H9 (cell line): ENCODE measurements around the gene TPM2. TPM values are rescaled to one million over a fixed set of nuclear protein-coding genes. Genes with fewer than 3 reads are reported as not detected.

ENCODE experiments used
- DNase-seq: peaks from one replicate; pipeline ENCODE4 v3.0.0-alpha.2; 2017
- H2AFZ ChIP-seq: one replicate; pipeline ENCODE4 v1.6.1; 2013; ENCODE audit warnings: mild to moderate bottlenecking, low read length, control low read depth, moderate library complexity
- H2AK5ac ChIP-seq: 2 replicates; pipeline ENCODE4 v1.6.1; 2013; ENCODE audit warnings: low read length, control low read depth, mixed read lengths; ENCODE audit not compliant: insufficient read length
- H2BK120ac ChIP-seq: one replicate; pipeline ENCODE4 v1.6.1; 2013; ENCODE audit warnings: low read depth, mild to moderate bottlenecking, low read length, control low read depth, inconsistent platforms; ENCODE audit not compliant: poor library complexity, severe bottlenecking
- H2BK12ac ChIP-seq: 2 replicates; pipeline ENCODE4 v1.6.1; 2013; ENCODE audit warnings: low read length, control low read depth, mixed read lengths, low read depth; ENCODE audit not compliant: insufficient read length
- H2BK15ac ChIP-seq: 2 replicates; pipeline ENCODE4 v1.6.1; 2013; ENCODE audit warnings: low read depth, low read length, control low read depth
- H2BK20ac ChIP-seq: one replicate; pipeline ENCODE4 v1.6.1; 2013; ENCODE audit warnings: low read depth, mild to moderate bottlenecking, low read length, control low read depth, inconsistent platforms; ENCODE audit not compliant: poor library complexity, severe bottlenecking
- H2BK5ac ChIP-seq: 2 replicates; pipeline ENCODE4 v1.6.1; 2013; ENCODE audit warnings: low read length, control low read depth, mixed read lengths; ENCODE audit not compliant: insufficient read length
- H3K14ac ChIP-seq: 2 replicates; pipeline ENCODE4 v1.6.1; 2013; ENCODE audit warnings: low read length, control low read depth; ENCODE audit not compliant: insufficient read depth
- H3K18ac ChIP-seq: 2 replicates; pipeline ENCODE4 v1.6.1; 2013; ENCODE audit warnings: low read depth, mild to moderate bottlenecking, mixed read lengths, low read length, control low read depth; ENCODE audit not compliant: insufficient read length
- H3K23ac ChIP-seq: 2 replicates; pipeline ENCODE4 v1.6.1; 2013; ENCODE audit warnings: low read length, control low read depth, mixed read lengths, low read depth; ENCODE audit not compliant: insufficient read length
- H3K23me2 ChIP-seq: 2 replicates; pipeline ENCODE4 v1.6.1; 2013; ENCODE audit warnings: low read depth, mild to moderate bottlenecking, mixed read lengths, low read length, control low read depth; ENCODE audit not compliant: insufficient read length, poor library complexity, severe bottlenecking
- H3K27ac ChIP-seq: 2 replicates; pipeline ENCODE4 v1.5.1; 2013; ENCODE audit warnings: low read length, control low read depth, mixed read lengths, low read depth; ENCODE audit not compliant: insufficient read length
- H3K27me3 ChIP-seq: 2 replicates; pipeline ENCODE4 v1.6.1; 2013; ENCODE audit warnings: low read length, control low read depth, inconsistent platforms; ENCODE audit not compliant: insufficient read depth
- H3K4ac ChIP-seq: 2 replicates; pipeline ENCODE4 v1.6.1; 2013; ENCODE audit warnings: low read depth, mild to moderate bottlenecking, control low read depth, inconsistent platforms, low read length, moderate library complexity
- H3K4me1 ChIP-seq: 2 replicates; pipeline ENCODE4 v1.6.1; 2013; ENCODE audit warnings: low read length, control low read depth, inconsistent platforms; ENCODE audit not compliant: insufficient read depth
- H3K4me2 ChIP-seq: 2 replicates; pipeline ENCODE4 v1.6.1; 2013; ENCODE audit warnings: low read length, control low read depth, mixed read lengths; ENCODE audit not compliant: insufficient read length, insufficient read depth
- H3K56ac ChIP-seq: 2 replicates; pipeline ENCODE4 v1.6.1; 2013; ENCODE audit warnings: low read depth, mild to moderate bottlenecking, mixed read lengths, low read length, control low read depth; ENCODE audit not compliant: insufficient read length
- H3K79me1 ChIP-seq: 2 replicates; pipeline ENCODE4 v1.6.1; 2013; ENCODE audit warnings: low read depth, mild to moderate bottlenecking, moderate library complexity, low read length, control low read depth, inconsistent platforms; ENCODE audit not compliant: insufficient read depth, poor library complexity, severe bottlenecking
- H3K79me2 ChIP-seq: 2 replicates; pipeline ENCODE4 v1.6.1; 2013; ENCODE audit warnings: low read length, control low read depth, inconsistent platforms; ENCODE audit not compliant: insufficient read depth
- H3K9ac ChIP-seq: 2 replicates; pipeline ENCODE4 v1.6.1; 2013; ENCODE audit warnings: low read length, control low read depth, mixed read lengths; ENCODE audit not compliant: insufficient read length; ENCODE audit errors: extremely low read depth
- H3K9me3 ChIP-seq: one replicate; pipeline ENCODE4 v1.6.1; 2013; ENCODE audit warnings: low read depth, low read length, inconsistent platforms; ENCODE audit not compliant: control insufficient read depth
- H3T11ph ChIP-seq: one replicate; pipeline ENCODE4 v1.6.1; 2013; ENCODE audit warnings: mild to moderate bottlenecking, low read length, control low read depth, inconsistent platforms
- H4K20me1 ChIP-seq: one replicate; pipeline ENCODE4 v1.6.1; 2013; ENCODE audit not compliant: control insufficient read depth, insufficient read length, insufficient read depth
- H4K5ac ChIP-seq: 2 replicates; pipeline ENCODE4 v1.6.1; 2013; ENCODE audit warnings: low read depth, mild to moderate bottlenecking, mixed read lengths, low read length, control low read depth; ENCODE audit not compliant: insufficient read length
- H4K8ac ChIP-seq: replicated peaks from 2 replicates; pipeline ENCODE4 v1.6.1; 2013; ENCODE audit warnings: low read length, control low read depth, mixed read lengths, low read depth; ENCODE audit not compliant: insufficient read length
- H4K91ac ChIP-seq: 2 replicates; pipeline ENCODE4 v1.6.1; 2013; ENCODE audit warnings: low read depth, mild to moderate bottlenecking, moderate library complexity, mixed read lengths, low read length, control low read depth; ENCODE audit not compliant: insufficient read length
- H3K27ac Mint-ChIP-seq, 3 experiments: 2 replicates in 2 of 3; 3 replicates in 1 of 3; pipeline ENCODE4 v1.8.0; 2020 to 2021; ENCODE audit warnings: mixed read lengths in 3 of 3, mild to moderate bottlenecking in 1 of 3, moderate library complexity in 1 of 3
- H3K27me3 Mint-ChIP-seq: 2 replicates; pipeline ENCODE4 v1.8.0; 2021; ENCODE audit warnings: low read depth, mild to moderate bottlenecking, moderate library complexity, mixed read lengths
- H3K36me3 Mint-ChIP-seq, 3 experiments: 2 replicates in 2 of 3; 3 replicates in 1 of 3; pipeline ENCODE4 v1.8.0; 2020 to 2021; ENCODE audit warnings: low read depth in 3 of 3, mixed read lengths in 3 of 3; ENCODE audit not compliant: insufficient read depth in 1 of 3
- H3K4me1 Mint-ChIP-seq, 2 experiments: 2 replicates each; pipeline ENCODE4 v1.8.0; 2020; ENCODE audit warnings: mixed read lengths in 2 of 2
- H3K4me3 Mint-ChIP-seq, 2 experiments: 2 replicates in 1 of 2; 3 replicates in 1 of 2; pipeline ENCODE4 v1.8.0; 2020 to 2021; ENCODE audit warnings: mild to moderate bottlenecking in 2 of 2, mixed read lengths in 2 of 2, moderate library complexity in 1 of 2
- H3K9me3 Mint-ChIP-seq, 2 experiments: 2 replicates in 1 of 2; 3 replicates in 1 of 2; pipeline ENCODE4 v1.8.0; 2020; ENCODE audit warnings: mild to moderate bottlenecking in 2 of 2, mixed read lengths in 2 of 2, moderate library complexity in 1 of 2
- CTCF ChIP-seq: fragments of 200-600 bp; sonication (generic); conservative IDR thresholded peaks from 3 replicates; pipeline ENCODE4 v1.8.0; 2021; ENCODE audit warnings: antibody characterized with exemption, mild to moderate bottlenecking
- WGBS: extraction: QIAGEN DNeasy Blood & Tissue Kit; methylation state at CpG from one replicate; pipeline ENCODE4 v1.1.7; 2013; ENCODE audit warnings: missing lambda C conversion rate, low lambda C conversion rate, mixed read lengths; ENCODE audit not compliant: insufficient read length; ENCODE audit errors: extremely low coverage; 5-methylcytosine and 5-hydroxymethylcytosine counted together
- total RNA-seq: library from RNA; stranded (reverse); gene quantifications from 2 replicates; pipeline ENCODE4 v1.2.1, GENCODE V29; 2021

The TPM2 gene
- total RNA-seq, 1 experiment from 2014 or later: 225 TPM

DNA sequence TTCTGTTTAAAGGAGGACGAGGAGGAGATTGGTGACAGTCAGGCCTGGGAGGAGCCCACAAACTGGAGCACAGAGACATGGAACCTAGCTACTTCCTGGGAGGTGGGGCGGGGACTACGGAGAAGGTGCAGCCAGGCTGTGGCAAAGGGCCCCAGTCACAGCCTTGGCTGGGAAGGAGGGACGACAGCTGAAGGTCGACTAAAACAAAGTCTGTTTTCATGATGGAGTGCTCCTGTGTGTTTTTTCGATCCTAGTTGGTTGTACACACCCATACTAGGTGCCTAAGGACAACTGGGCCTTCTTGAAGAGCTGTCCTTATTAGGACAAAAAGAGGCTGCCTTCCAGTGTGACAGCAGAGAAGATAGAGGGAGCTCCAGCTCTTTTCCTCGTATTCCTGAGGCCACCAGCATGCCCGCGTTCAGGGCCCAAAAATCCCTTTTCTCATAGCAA lies 28.7 kb downstream of the TPM2 start:
- no peak overlapping the region for H3K27ac ChIP-seq
- Mint-ChIP-seq H3K27ac (peak overlapping the region in 2 of 3 experiments; percentile 61 to 93; a peak in 4 of 7 replicates), H3K27me3 (peaks cover 20% of the 10 kb centered on the region), H3K9me3 (peaks cover 2 to 3% of the 10 kb centered on the region in 2 experiments; a peak in 3 of 5 replicates), H3K4me1 (peaks cover 39 to 43% of the 10 kb centered on the region in 2 experiments), H3K4me3 (peak overlapping the region in 1 of 2 experiments; percentile 8; a peak in 2 of 5 replicates), H3K36me3 (peaks cover 28 to 40% (median 37%) of the 10 kb centered on the region in 3 experiments)
- no peak overlapping the region for H3K56ac ChIP-seq
- no peak overlapping the region for H4K5ac ChIP-seq
- H3K9ac ChIP-seq: no peak overlapping the region
- H2BK12ac ChIP-seq: no peak overlapping the region
- no peaks in the 10 kb centered on the region for H3K9me3 ChIP-seq
- no peak overlapping the region for H2BK15ac ChIP-seq
- H3K23ac ChIP-seq: no peak overlapping the region
- no peak overlapping the region for H2AFZ ChIP-seq
- no peaks in the 10 kb centered on the region for H3K27me3 ChIP-seq
- peaks cover 3% of the 10 kb centered on the region; the same call in 1 of the 2 replicates for H3K4me1 ChIP-seq
- H2AK5ac ChIP-seq: no peak overlapping the region
- no peaks in the 10 kb centered on the region for H3K79me2 ChIP-seq
- no peaks in the 10 kb centered on the region for H3K79me1 ChIP-seq
- H3K4me2 ChIP-seq: no peak overlapping the region
- H4K8ac ChIP-seq: no peak overlapping the region
- no peak overlapping the region for H2BK5ac ChIP-seq
- peaks cover 19% of the 10 kb centered on the region for H3K23me2 ChIP-seq
- no peak for DNase-seq
- no peak overlapping the region for H3K18ac ChIP-seq
- H3T11ph ChIP-seq: no peak overlapping the region
- no peak overlapping the region for H4K91ac ChIP-seq
- no peak overlapping the region for H2BK20ac ChIP-seq
- TF ChIP-seq CTCF: peak; percentile 59; the same call in 2 of the 3 replicates
- no peaks in the 10 kb centered on the region for H4K20me1 ChIP-seq
- no peak overlapping the region for H3K4ac ChIP-seq
- no peak overlapping the region for H2BK120ac ChIP-seq
- no peak overlapping the region for H3K14ac ChIP-seq
- WGBS: no CpG with 5 or more reads among the region's 9 CpGs
